HG03175 (cell line): Measurements from ENCODE around the gene NEU4.
"Not testable (repeated sequence)": the region's sequence is repeated elsewhere in the genome, so short reads cannot be mapped to it uniquely, and the experiment has no call there.

Experiments used
- ATAC-seq: cut with Tn5 transposase; IDR thresholded peaks from one replicate; pipeline ENCODE4 v1.9.1; 2021; ENCODE audit warnings: mild to moderate bottlenecking, moderate library complexity; ENCODE audit not compliant: unreplicated experiment

NEU4 gene

GRCh38 chr2:241774419-241775222, 34.4 kb upstream of the NEU4 start:
- no peak for ATAC-seq

- ATAC-seq, result no peak
Observed at GRCh38 chr2:241775223-241776177, 33.5 kb upstream of the NEU4 start.

- no peak for ATAC-seq
Observed at GRCh38 chr2:241776336-241777169, 32.4 kb upstream of the NEU4 start, which contains the start of gene GAL3ST2. Gene GAL3ST2, plus strand, starts transcription at chr2:241776822. Its CDS starts 134 bp downstream, at chr2:241776956.

GRCh38 chr2:241777170-241777685, 31.8 kb upstream of the NEU4 start:
- no peak for ATAC-seq

- ATAC-seq, result no peak
Observed at GRCh38 chr2:241777686-241778627, 31.0 kb upstream of the NEU4 start.

GRCh38 chr2:241780939-241781569, 27.9 kb upstream of the NEU4 start:
- no peak for ATAC-seq

GRCh38 chr2:241782053-241782452, 26.9 kb upstream of the NEU4 start:
- not testable (repeated sequence) for ATAC-seq

GRCh38 chr2:241788135-241788534, 20.9 kb upstream of the NEU4 start:
- no peak for ATAC-seq

GRCh38 chr2:241788572-241788971, 20.4 kb upstream of the NEU4 start:
- no peak for ATAC-seq

- not testable (repeated sequence) for ATAC-seq
Observed at GRCh38 chr2:241791385-241791784, 17.6 kb upstream of the NEU4 start.

GRCh38 chr2:241793385-241793784, 15.6 kb upstream of the NEU4 start:
- ATAC-seq, result no peak

- no peak for ATAC-seq
Observed at GRCh38 chr2:241794250-241794823, 14.7 kb upstream of the NEU4 start.

GRCh38 chr2:241795021-241795999, 13.7 kb upstream of the NEU4 start:
- ATAC-seq, result no peak

GRCh38 chr2:241796209-241796608, 12.8 kb upstream of the NEU4 start:
- ATAC-seq, result no peak

- no peak for ATAC-seq
Observed at GRCh38 chr2:241796610-241797138, 12.3 kb upstream of the NEU4 start.

- ATAC-seq, result no peak
Observed at GRCh38 chr2:241797441-241798080, 11.4 kb upstream of the NEU4 start.
